Measurements from ENCODE around the gene CASKIN2.
"Not testable (repeated sequence)": the region's sequence is repeated elsewhere in the genome, so short reads cannot be mapped to it uniquely, and the experiment has no call there.

The CASKIN2 gene

DNA sequence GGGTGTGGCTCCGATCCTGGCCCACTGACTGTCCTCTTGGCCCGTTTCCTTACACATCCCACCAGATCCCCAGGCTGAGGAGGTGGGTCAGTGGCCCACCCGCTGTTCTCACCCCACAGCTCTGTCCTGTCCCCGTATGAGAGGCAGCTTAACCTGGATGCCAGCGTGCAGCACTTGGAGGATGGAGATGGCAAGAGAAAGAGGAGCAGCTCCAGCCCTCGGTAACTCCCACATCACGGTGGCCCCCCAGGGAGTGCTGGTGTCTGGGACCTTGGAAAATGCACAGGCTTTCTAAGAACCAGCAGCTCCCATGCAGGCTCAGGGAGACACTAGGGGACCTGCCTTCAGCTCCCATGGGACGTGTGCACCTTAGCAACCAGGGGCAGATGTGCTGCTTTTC, 6.0 kb upstream of the CASKIN2 start:
- FAIRE-seq: no peak
- no peak for DNase-seq (ENCODE audit: low spot score)

- not testable (repeated sequence) for FAIRE-seq; DNase-seq (ENCODE audit: low spot score)
These were observed 5.1 kb upstream of the CASKIN2 start for GRCh38 chr17:75520413-75520812.

GRCh38 chr17:75518983-75519537, 3.7 kb upstream of the CASKIN2 start:
- DNase-seq (ENCODE audit: low spot score): no peak
- FAIRE-seq: no peak

- no peak for FAIRE-seq
- DNase-seq (ENCODE audit: low spot score): no peak
These were observed 2.9 kb upstream of the CASKIN2 start for GRCh38 chr17:75518201-75518600.

DNA sequence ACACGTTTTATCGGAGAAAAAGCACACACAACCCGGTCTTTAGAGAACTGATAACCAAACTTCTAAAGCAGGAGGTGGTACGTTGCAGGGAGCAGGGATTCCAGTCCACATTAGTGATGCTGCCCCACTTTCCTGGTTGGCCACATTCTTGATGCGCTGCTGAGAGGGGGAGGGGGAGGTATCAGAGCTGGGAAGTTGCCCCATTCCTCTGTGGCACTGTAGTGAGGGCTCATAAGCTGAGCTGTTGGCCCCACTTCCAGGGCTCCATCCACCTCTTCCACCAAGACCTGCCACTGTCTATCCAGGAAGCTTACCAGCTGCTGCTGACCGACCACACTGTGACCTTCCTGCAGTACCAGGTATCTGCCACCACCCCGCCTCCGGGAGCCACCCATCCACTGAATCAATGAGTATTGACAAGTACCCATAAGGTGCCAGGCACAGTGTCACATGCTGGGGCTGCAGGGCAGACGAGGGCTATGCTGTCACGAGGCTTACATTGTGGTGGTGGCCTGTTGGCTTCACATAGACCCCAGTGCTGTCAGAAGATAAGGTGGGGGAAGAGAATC, 2.0 kb upstream of the CASKIN2 start:
- FAIRE-seq: peak; percentile 77

DNA sequence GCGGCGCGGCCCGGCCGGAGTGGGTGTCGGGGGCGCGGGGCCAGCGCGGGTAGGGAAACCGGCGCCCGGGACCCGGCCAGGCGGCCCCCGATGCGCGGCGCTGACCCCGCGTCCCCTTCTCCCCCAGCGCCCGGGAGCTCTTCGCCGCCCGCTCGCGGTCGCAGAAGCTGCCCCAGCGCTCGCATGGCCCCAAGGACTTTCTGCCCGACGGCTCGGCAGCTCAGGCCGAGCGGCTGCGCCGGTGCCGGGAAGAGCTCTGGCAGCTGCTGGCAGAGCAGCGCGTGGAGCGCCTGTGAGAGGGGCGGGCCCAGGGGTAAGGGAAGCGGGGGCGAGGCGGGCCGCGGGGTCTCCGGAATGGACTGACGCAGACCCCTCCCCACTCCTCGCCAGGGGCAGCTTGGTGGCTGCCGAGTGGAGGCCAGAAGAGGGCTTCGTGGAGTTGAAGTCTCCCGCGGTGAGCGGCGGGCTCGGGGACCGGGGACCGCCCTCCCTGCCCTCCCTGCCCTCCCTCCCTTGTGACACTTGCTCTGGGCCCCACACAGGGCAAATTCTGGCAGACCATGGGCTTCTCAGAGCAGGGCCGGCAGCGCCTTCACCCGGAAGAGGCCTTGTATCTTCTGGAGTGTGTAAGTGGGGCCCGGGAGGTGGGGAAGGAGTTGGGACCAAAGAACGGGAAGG, 1.4 kb upstream of the CASKIN2 start:
- DNase-seq (ENCODE audit: low spot score): peak; percentile 35
- FAIRE-seq: no peak

More for the DNA sequence above, 2.0 kb upstream of the CASKIN2 start:
- DNase-seq (ENCODE audit: low spot score): peak; percentile 58

DNA sequence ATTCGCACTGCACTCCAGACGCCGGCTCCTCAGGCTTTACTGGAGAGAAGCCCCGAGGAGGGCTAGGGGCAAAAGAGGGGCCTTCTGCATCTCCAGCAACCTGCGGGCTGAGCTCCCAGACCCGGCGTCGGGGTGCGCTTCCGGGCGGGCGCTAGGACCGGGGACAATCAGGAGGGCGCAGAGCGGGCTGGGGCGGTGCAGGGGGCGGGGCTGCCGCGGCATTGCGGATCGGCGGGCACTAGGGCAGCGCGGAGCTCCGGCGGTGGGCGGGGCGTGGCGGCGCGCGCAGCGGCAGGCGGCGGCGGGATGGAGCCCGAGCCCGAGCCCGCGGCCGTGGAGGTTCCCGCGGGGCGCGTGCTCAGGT, 900 bp upstream of the CASKIN2 start, which contains the start of gene TSEN54:
Gene TSEN54 (plus strand): TSS at position 274 of the 364 bp plus-strand sequence. CDS start 33 bp downstream, at position 307.
- DNase-seq (ENCODE audit: low spot score): peak; percentile 100
- FAIRE-seq: peak; percentile 95

- no peak for FAIRE-seq
- DNase-seq (ENCODE audit: low spot score): peak; percentile 28
These were observed 330 bp downstream of the CASKIN2 start for GRCh38 chr17:75514919-75515495.

- FAIRE-seq (peak; percentile 48), DNase-seq (ENCODE audit: low spot score) (peak; percentile 66)
These were observed 928 bp downstream of the CASKIN2 start for GRCh38 chr17:75514299-75514918.

GRCh38 chr17:75513641-75514000, 1.7 kb downstream of the CASKIN2 start:
- no peak for FAIRE-seq
- DNase-seq (ENCODE audit: low spot score): no peak

- DNase-seq (ENCODE audit: low spot score): no peak
- no peak for FAIRE-seq
These were observed 2.3 kb downstream of the CASKIN2 start for GRCh38 chr17:75512926-75513640.

GRCh38 chr17:75511610-75512575, 3.4 kb downstream of the CASKIN2 start:
- DNase-seq (ENCODE audit: low spot score) (no peak), FAIRE-seq (no peak)

DNA sequence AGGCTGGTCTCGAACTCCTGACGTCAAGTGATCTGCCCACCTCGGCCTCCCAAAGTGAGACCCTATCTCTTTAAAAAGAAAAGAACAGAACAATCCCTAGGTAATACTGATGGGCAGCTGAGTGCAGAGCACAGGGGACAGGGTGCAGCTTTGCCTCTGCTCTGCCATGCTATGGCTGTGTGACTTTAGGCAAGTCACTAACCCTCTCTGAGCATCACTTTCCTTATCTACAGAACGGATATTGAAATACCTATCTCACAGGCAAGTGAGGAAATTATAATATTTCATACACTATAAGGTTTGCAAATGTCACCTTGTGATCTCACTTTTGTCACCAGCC, 4.1 kb downstream of the CASKIN2 start:
- peak; percentile 48 for FAIRE-seq
- no peak for DNase-seq (ENCODE audit: low spot score)

GRCh38 chr17:75509528-75510258, 5.6 kb downstream of the CASKIN2 start:
- peak; percentile 46 for FAIRE-seq
- DNase-seq (ENCODE audit: low spot score): no peak

- no peak for DNase-seq (ENCODE audit: low spot score)
- peak; percentile 65 for FAIRE-seq
These were observed 6.4 kb downstream of the CASKIN2 start for GRCh38 chr17:75508931-75509361.

- peak; percentile 86 for FAIRE-seq
These were observed 7.3 kb downstream of the CASKIN2 start for GRCh38 chr17:75507733-75508719.

GRCh38 chr17:75506888-75507287, 8.4 kb downstream of the CASKIN2 start:
- no peak for FAIRE-seq

More at GRCh38 chr17:75507733-75508719, 7.3 kb downstream of the CASKIN2 start:
- DNase-seq (ENCODE audit: low spot score): no peak

DNA sequence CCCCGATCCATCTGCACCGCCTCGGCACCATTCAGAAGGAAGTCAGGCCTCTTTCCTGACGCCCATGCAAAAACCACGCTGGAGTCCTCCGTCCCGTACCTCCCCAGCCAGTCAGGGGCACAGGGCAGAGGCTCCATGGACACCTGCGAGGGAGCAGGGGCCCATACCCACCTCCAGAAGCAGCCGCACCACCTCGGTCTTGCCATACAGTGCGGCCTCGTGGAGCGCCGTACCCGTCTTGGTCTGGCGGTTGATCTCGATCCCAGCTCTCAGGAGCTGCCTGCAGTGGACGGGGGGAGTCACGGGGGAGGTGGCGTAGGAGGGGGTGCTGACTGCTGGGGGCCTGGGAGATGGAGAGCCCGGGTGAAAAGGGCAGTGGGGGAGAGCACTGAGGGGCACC, 9.2 kb downstream of the CASKIN2 start:
- DNase-seq (ENCODE audit: low spot score): no peak
- FAIRE-seq: no peak

More at GRCh38 chr17:75506888-75507287, 8.4 kb downstream of the CASKIN2 start:
- DNase-seq (ENCODE audit: low spot score): no peak
